ENCODE data around the gene PRKG1. TPM values are rescaled to one million over a fixed set of nuclear protein-coding genes. Genes with fewer than 3 reads are reported as not detected.

The PRKG1 gene
- total RNA-seq, 2 experiments from 2014 or later, result not detected

DNA sequence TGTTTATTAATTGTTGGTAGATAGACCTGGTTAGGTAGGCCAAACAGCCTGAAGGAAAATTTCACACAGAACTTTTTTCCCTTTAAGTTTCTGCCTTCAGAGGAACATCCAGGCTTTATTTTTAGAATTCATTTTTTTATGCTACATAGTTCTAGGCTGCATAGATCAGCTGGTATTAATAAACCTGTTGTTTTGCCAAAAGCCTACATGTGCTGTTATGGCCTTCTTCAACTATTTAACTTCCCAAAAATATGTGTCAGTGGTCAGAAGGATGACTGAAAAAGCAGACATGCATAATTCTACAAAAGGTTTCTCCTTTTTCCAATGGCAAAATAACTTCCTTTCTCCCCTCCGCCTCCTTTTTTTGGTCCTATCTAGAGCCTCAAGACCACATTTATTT, 936.8 kb downstream of the PRKG1 start:
- Mint-ChIP-seq H3K27me3 (ENCODE audit: low read depth) (peaks cover 2% of the 10 kb centered on the region), H3K9me3 (peaks cover 7% of the 10 kb centered on the region), H3K4me1 (ENCODE audit: low read depth) (no peaks in the 10 kb centered on the region), H3K27ac (no peak overlapping the region), H3K36me3 (ENCODE audit: low read depth) (no peaks in the 10 kb centered on the region), H3K4me3 (no peak overlapping the region)
- CTCF ChIA-PET, result no interaction called here
- intact Hi-C loops (cut with micrococcal nuclease), result no loop called here
- DNase-seq, result no peak

GRCh38 chr10:52019077-52019555, 944.8 kb downstream of the PRKG1 start:
- DNase-seq, result no peak
- H3K27ac Mint-ChIP-seq, result no peak overlapping the region
- H3K9me3 Mint-ChIP-seq, result peaks cover 2% of the 10 kb centered on the region
- H3K4me3 Mint-ChIP-seq, result no peak overlapping the region
- H3K27me3 Mint-ChIP-seq (ENCODE audit: low read depth), result peaks cover 2% of the 10 kb centered on the region
- CTCF ChIA-PET, result no interaction called here
- H3K36me3 Mint-ChIP-seq (ENCODE audit: low read depth), result no peaks in the 10 kb centered on the region
- intact Hi-C loops (cut with micrococcal nuclease), result no loop called here
- H3K4me1 Mint-ChIP-seq (ENCODE audit: low read depth), result no peaks in the 10 kb centered on the region

DNA sequence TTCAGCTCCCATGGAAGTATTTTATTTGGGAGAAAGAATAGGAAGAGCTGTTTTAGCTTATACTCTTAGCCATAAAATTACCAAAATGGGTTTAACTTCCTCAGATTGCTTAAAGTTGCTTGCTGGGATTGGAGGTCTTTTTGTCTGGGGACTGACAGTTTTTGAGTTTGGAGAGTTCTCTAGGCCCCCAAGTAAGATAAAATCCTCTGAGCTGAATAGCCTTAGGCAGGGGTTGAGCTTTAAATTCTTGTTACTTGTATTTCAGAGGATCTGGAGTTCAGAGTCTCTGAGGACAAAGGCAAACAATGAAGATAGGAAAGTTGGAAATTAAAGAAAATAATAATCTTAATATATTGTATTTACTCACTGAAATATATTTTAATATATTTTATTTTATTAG, 945.4 kb downstream of the PRKG1 start:
- CTCF ChIA-PET, result no interaction called here
- Mint-ChIP-seq H3K9me3 (peaks cover 2% of the 10 kb centered on the region), H3K36me3 (ENCODE audit: low read depth) (no peaks in the 10 kb centered on the region), H3K4me3 (no peak overlapping the region), H3K4me1 (ENCODE audit: low read depth) (no peaks in the 10 kb centered on the region), H3K27ac (no peak overlapping the region), H3K27me3 (ENCODE audit: low read depth) (peaks cover 2% of the 10 kb centered on the region)
- intact Hi-C loops (cut with micrococcal nuclease), result no loop called here
- DNase-seq, result no peak

- DNase-seq, result no peak
- Mint-ChIP-seq H3K4me1 (ENCODE audit: low read depth) (no peaks in the 10 kb centered on the region), H3K36me3 (ENCODE audit: low read depth) (no peaks in the 10 kb centered on the region), H3K4me3 (no peak overlapping the region), H3K27me3 (ENCODE audit: low read depth) (peaks cover 2% of the 10 kb centered on the region), H3K27ac (no peak overlapping the region), H3K9me3 (peaks cover 2% of the 10 kb centered on the region)
- intact Hi-C loops (cut with micrococcal nuclease), result no loop called here
- CTCF ChIA-PET, result no interaction called here
These were observed 945.9 kb downstream of the PRKG1 start for GRCh38 chr10:52020173-52020572.

GRCh38 chr10:52020702-52021101, 946.4 kb downstream of the PRKG1 start:
- H3K27me3 Mint-ChIP-seq (ENCODE audit: low read depth), result peaks cover 2% of the 10 kb centered on the region
- intact Hi-C loops (cut with micrococcal nuclease), result no loop called here
- no peaks in the 10 kb centered on the region for H3K36me3 Mint-ChIP-seq (ENCODE audit: low read depth)
- H3K9me3 Mint-ChIP-seq, result peaks cover 2% of the 10 kb centered on the region
- no peak overlapping the region for H3K4me3 Mint-ChIP-seq
- no peak for DNase-seq
- H3K27ac Mint-ChIP-seq, result no peak overlapping the region
- H3K4me1 Mint-ChIP-seq (ENCODE audit: low read depth), result no peaks in the 10 kb centered on the region
- CTCF ChIA-PET, result no interaction called here

- Mint-ChIP-seq H3K4me1 (ENCODE audit: low read depth) (no peaks in the 10 kb centered on the region), H3K36me3 (ENCODE audit: low read depth) (no peaks in the 10 kb centered on the region), H3K9me3 (peaks cover 2% of the 10 kb centered on the region), H3K27ac (no peak overlapping the region), H3K4me3 (no peak overlapping the region), H3K27me3 (ENCODE audit: low read depth) (no peaks in the 10 kb centered on the region)
- intact Hi-C loops (cut with micrococcal nuclease), result no loop called here
- CTCF ChIA-PET, result no interaction called here
- DNase-seq, result no peak
These were observed 952.9 kb downstream of the PRKG1 start for GRCh38 chr10:52027055-52027705.

DNA sequence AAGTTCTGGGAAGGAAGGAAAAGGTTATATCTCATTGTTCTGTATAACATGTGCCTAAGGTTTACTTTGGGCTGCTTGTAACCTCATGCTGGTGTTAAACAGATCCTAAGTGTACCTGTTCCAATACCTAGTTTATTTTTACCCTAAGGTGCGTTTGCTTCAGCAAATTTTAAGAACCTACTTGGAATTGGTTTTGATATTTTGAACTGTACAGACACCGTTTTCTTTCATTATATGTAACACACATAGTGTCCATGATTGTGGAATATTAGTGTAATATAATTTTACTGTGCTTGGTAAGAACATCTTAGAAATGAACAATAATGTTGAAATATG, 954.2 kb downstream of the PRKG1 start:
- Mint-ChIP-seq H3K27me3 (ENCODE audit: low read depth) (peaks cover 2% of the 10 kb centered on the region), H3K4me3 (no peak overlapping the region), H3K27ac (no peak overlapping the region), H3K36me3 (ENCODE audit: low read depth) (no peaks in the 10 kb centered on the region), H3K4me1 (ENCODE audit: low read depth) (no peaks in the 10 kb centered on the region), H3K9me3 (peaks cover 2% of the 10 kb centered on the region)
- no peak for DNase-seq
- CTCF ChIA-PET, result no interaction called here
- intact Hi-C loops (cut with micrococcal nuclease), result no loop called here

DNA sequence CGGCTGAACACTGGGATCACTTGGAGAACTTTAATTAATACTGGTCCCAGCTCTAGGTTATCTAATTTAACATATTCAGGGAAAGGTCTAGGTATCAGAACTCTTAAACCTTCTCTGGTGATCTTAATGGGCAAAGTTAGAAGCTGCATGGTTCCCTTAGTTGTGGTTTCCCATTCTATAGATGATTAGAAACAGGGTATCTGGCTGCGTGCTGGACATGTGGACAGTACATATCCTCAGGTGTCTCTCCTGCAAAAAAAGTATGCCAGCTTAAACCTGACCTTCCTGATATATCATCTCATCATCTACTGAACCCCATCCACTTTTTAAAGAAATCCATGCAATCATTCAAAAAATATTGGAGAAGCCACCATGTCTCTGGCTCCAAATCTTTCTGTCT, 955.3 kb downstream of the PRKG1 start:
- H3K4me1 Mint-ChIP-seq (ENCODE audit: low read depth), result no peaks in the 10 kb centered on the region
- no peak overlapping the region for H3K27ac Mint-ChIP-seq

DNA sequence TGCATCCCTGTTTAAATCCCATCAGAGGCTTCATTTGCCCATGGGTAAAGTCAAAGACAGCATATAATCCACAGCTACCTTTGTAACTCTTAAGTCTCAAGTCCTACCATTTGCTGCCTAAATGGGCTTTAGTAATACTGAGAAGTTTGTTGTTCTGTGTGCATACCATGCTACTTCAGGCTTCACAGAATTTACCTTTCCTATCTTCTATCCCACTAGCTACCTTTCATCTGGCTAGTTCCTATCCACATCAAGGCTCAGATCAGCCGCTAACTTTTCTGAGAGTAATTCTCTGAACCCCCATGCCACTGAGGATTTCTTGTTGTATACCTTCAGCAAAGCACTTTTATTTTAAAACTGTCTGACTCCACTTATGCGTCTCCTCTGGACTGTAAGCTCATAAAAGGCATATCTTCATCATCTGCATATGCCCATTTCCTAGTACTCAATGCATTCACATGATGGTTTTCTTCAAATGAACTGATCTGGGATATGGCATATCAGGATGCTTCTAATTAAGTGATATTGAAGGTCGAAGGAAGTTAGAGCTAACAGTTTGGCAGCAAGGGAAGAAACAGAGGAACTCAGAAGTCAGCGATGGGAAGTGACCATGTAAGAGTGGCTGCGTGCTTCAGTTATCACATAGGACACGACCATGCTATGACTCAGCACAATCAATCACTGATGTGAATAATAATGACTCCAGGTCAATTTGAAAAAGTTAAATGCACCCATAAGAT, 955.9 kb downstream of the PRKG1 start:
- DNase-seq, result no peak
- H3K27ac Mint-ChIP-seq, result no peak overlapping the region
- H3K4me3 Mint-ChIP-seq, result no peak overlapping the region
- intact Hi-C loops (cut with micrococcal nuclease), result no loop called here
- no peaks in the 10 kb centered on the region for H3K36me3 Mint-ChIP-seq (ENCODE audit: low read depth)
- no peaks in the 10 kb centered on the region for H3K4me1 Mint-ChIP-seq (ENCODE audit: low read depth)
- CTCF ChIA-PET, result no interaction called here
- no peaks in the 10 kb centered on the region for H3K9me3 Mint-ChIP-seq
- H3K27me3 Mint-ChIP-seq (ENCODE audit: low read depth), result peaks cover 4% of the 10 kb centered on the region

More for the DNA sequence above, 955.3 kb downstream of the PRKG1 start:
- H3K27me3 Mint-ChIP-seq (ENCODE audit: low read depth), result peaks cover 4% of the 10 kb centered on the region
- CTCF ChIA-PET, result interaction anchor here (0.6 kb wide), 1 partner anchor 24 kb away, joined by 3 read pairs; no protein-coding TSS in a partner anchor
- no peaks in the 10 kb centered on the region for H3K36me3 Mint-ChIP-seq (ENCODE audit: low read depth)
- no peak for DNase-seq
- H3K9me3 Mint-ChIP-seq, result no peaks in the 10 kb centered on the region
- no peak overlapping the region for H3K4me3 Mint-ChIP-seq
- intact Hi-C loops (cut with micrococcal nuclease), result no loop called here

DNA sequence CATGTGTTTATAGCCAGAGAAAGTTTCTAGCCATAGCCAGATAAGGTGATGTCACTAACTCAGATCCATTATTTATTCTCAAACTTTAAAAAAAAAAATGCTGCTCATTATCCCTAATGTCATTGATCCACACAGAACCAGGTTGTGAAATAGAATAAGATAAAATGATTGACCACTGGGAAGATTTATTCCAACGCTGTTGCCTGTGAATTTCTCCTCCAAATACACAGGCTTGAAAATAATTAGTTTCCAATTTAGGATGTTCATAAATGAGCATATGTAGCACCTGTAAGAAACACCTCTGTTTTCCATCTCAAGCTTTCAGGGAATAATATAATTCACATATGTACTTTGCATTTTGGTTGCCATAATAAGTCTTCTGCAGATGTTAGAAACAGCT, 956.7 kb downstream of the PRKG1 start:
- Mint-ChIP-seq H3K4me1 (ENCODE audit: low read depth) (no peaks in the 10 kb centered on the region), H3K9me3 (no peaks in the 10 kb centered on the region), H3K4me3 (no peak overlapping the region), H3K36me3 (ENCODE audit: low read depth) (no peaks in the 10 kb centered on the region), H3K27me3 (ENCODE audit: low read depth) (peaks cover 4% of the 10 kb centered on the region), H3K27ac (no peak overlapping the region)
- CTCF ChIA-PET, result no interaction called here
- intact Hi-C loops (cut with micrococcal nuclease), result no loop called here
- no peak for DNase-seq

- Mint-ChIP-seq H3K27me3 (ENCODE audit: low read depth) (peaks cover 4% of the 10 kb centered on the region), H3K4me3 (no peak overlapping the region), H3K9me3 (no peaks in the 10 kb centered on the region), H3K27ac (no peak overlapping the region), H3K4me1 (ENCODE audit: low read depth) (no peaks in the 10 kb centered on the region), H3K36me3 (ENCODE audit: low read depth) (no peaks in the 10 kb centered on the region)
- CTCF ChIA-PET, result no interaction called here
- intact Hi-C loops (cut with micrococcal nuclease), result no loop called here
- no peak for DNase-seq
These were observed 957.5 kb downstream of the PRKG1 start for GRCh38 chr10:52031771-52032170.

- no peak overlapping the region for H3K4me3 Mint-ChIP-seq
- H3K27ac Mint-ChIP-seq, result no peak overlapping the region
- no peak for DNase-seq
- H3K36me3 Mint-ChIP-seq (ENCODE audit: low read depth), result no peaks in the 10 kb centered on the region
- no peaks in the 10 kb centered on the region for H3K9me3 Mint-ChIP-seq
- H3K27me3 Mint-ChIP-seq (ENCODE audit: low read depth), result peaks cover 4% of the 10 kb centered on the region
- H3K4me1 Mint-ChIP-seq (ENCODE audit: low read depth), result no peaks in the 10 kb centered on the region
- intact Hi-C loops (cut with micrococcal nuclease), result no loop called here
- CTCF ChIA-PET, result interaction anchor here (0.6 kb wide), 1 partner anchor 180 kb away, joined by 3 read pairs; no protein-coding TSS in a partner anchor
These were observed 958.7 kb downstream of the PRKG1 start for GRCh38 chr10:52032681-52033629.

All from activated naive CD4-positive, alpha-beta T cell treated with anti-CD3 and anti-CD28 coated beads for 36 hours (primary cell).